ENCODE results near the gene RGP1. TPM values are rescaled to one million over a fixed set of nuclear protein-coding genes. Genes with fewer than 3 reads are reported as not detected.

Gene RGP1
- total and polyA plus RNA-seq, 3 donors from 2014 or later: 21.1 to 23.9 (median 21.4) TPM

GRCh38 chr9:35771943-35772342 lies 22.9 kb downstream of the RGP1 start:
- H3K36me3 ChIP-seq (ENCODE audit: low read depth, missing control alignments): no peaks in the 10 kb centered on the region
- 84 to 93% methylated on average over 3 of the region's 3 CpGs for WGBS, 2 donors
- no peaks in the 10 kb centered on the region for H3K27me3 ChIP-seq
- no peak overlapping the region for H3K27ac ChIP-seq
- H3K4me1 ChIP-seq: peaks cover 25% of the 10 kb centered on the region
- intact Hi-C loops (cut with DNase I; ENCODE audit: low total_unique reads): no loop called here
- no peak for DNase-seq
- H3K9me3 ChIP-seq: no peaks in the 10 kb centered on the region
- no peak overlapping the region for H3K4me3 ChIP-seq
- TF ChIP-seq POLR2A (IDR thresholded peaks at IDR 0.05) (no peak), CTCF (IDR thresholded peaks at IDR 0.05) (no peak)

- Histone ChIP-seq H3K4me1 (peaks cover 25% of the 10 kb centered on the region), H3K27me3 (no peaks in the 10 kb centered on the region), H3K9me3 (no peaks in the 10 kb centered on the region), H3K4me3 (no peak overlapping the region), H3K27ac (peak overlapping the region in 1 of 2 donors; percentile 31), H3K36me3 (ENCODE audit: low read depth, missing control alignments) (no peaks in the 10 kb centered on the region)
- intact Hi-C loops (cut with DNase I; ENCODE audit: low total_unique reads): no loop called here
- no peak for DNase-seq
- 33 to 45% methylated on average over 7 of the region's 7 CpGs for WGBS, 2 donors
- TF ChIP-seq CTCF (IDR thresholded peaks at IDR 0.05): no peak
- no peak for TF ChIP-seq POLR2A (IDR thresholded peaks at IDR 0.05)
Observed at GRCh38 chr9:35774907-35775635, 26.0 kb downstream of the RGP1 start.

- intact Hi-C loops (cut with DNase I; ENCODE audit: low total_unique reads): no loop called here
- no peak for TF ChIP-seq CTCF (IDR thresholded peaks at IDR 0.05)
- TF ChIP-seq POLR2A (IDR thresholded peaks at IDR 0.05): no peak
- Histone ChIP-seq H3K27me3 (no peaks in the 10 kb centered on the region), H3K36me3 (ENCODE audit: low read depth, missing control alignments) (no peaks in the 10 kb centered on the region), H3K4me1 (peaks cover 19% of the 10 kb centered on the region), H3K9me3 (no peaks in the 10 kb centered on the region), H3K4me3 (no peak overlapping the region), H3K27ac (peak overlapping the region in 1 of 2 donors; percentile 31)
- WGBS, 2 donors: 71 to 88% methylated on average over 4 of the region's 4 CpGs
- DNase-seq: no peak
Observed at GRCh38 chr9:35776018-35776417, 26.9 kb downstream of the RGP1 start.

- no peaks in the 10 kb centered on the region for H3K27me3 ChIP-seq
- intact Hi-C loops (cut with DNase I; ENCODE audit: low total_unique reads): no loop called here
- no peak for DNase-seq
- H3K9me3 ChIP-seq: no peaks in the 10 kb centered on the region
- TF ChIP-seq CTCF (IDR thresholded peaks at IDR 0.05): no peak
- TF ChIP-seq POLR2A (IDR thresholded peaks at IDR 0.05): no peak
- 93 to 95% methylated on average over 3 of the region's 3 CpGs for WGBS, 2 donors
- no peak overlapping the region for H3K4me3 ChIP-seq
- H3K4me1 ChIP-seq: peaks cover 8% of the 10 kb centered on the region
- no peak overlapping the region for H3K27ac ChIP-seq
- H3K36me3 ChIP-seq (ENCODE audit: low read depth, missing control alignments): no peaks in the 10 kb centered on the region
Observed at GRCh38 chr9:35778496-35778895, 29.4 kb downstream of the RGP1 start.

- no peaks in the 10 kb centered on the region for H3K27me3 ChIP-seq
- H3K36me3 ChIP-seq (ENCODE audit: low read depth, missing control alignments): no peaks in the 10 kb centered on the region
- intact Hi-C loops (cut with DNase I; ENCODE audit: low total_unique reads): no loop called here
- no peak overlapping the region for H3K4me3 ChIP-seq
- no peak for TF ChIP-seq CTCF (IDR thresholded peaks at IDR 0.05)
- no peak for TF ChIP-seq POLR2A (IDR thresholded peaks at IDR 0.05)
- H3K4me1 ChIP-seq: no peaks in the 10 kb centered on the region
- no peak for DNase-seq
- 67 to 80% methylated on average over 2 of the region's 2 CpGs for WGBS, 2 donors
- no peaks in the 10 kb centered on the region for H3K9me3 ChIP-seq
- no peak overlapping the region for H3K27ac ChIP-seq
Observed at GRCh38 chr9:35781066-35781465, 32.0 kb downstream of the RGP1 start.

Measured in testis (tissue), 3 donors.